Keratinocyte (primary cell): Measurements from ENCODE around the gene HHIP. TPM values are rescaled to one million over a fixed set of nuclear protein-coding genes. Genes with fewer than 3 reads are reported as not detected.

Experiments used
- DNase-seq: peaks from one replicate; pipeline ENCODE4 v3.0.0-alpha.2; 2011; ENCODE audit warnings: low read depth, missing footprints, low spot score
- FAIRE-seq: peaks from 2 replicates; lab custom pipeline; 2011; peaks lifted over from hg19 to GRCh38; lab: Jason Lieb, UNC
- H2AFZ ChIP-seq: 2 replicates; pipeline ENCODE4 v1.6.0; 2012; ENCODE audit warnings: low read length, control low read depth, inconsistent platforms; ENCODE audit not compliant: control insufficient read depth
- H3K27ac ChIP-seq: 2 replicates; pipeline ENCODE4 v1.5.1; 2011; ENCODE audit warnings: low read length; ENCODE audit not compliant: control insufficient read depth, insufficient read depth
- H3K27me3 ChIP-seq: 3 replicates; pipeline ENCODE4 v1.6.0; 2011; ENCODE audit warnings: low read length; ENCODE audit not compliant: control insufficient read depth, insufficient read depth; ENCODE audit errors: extremely low read depth
- H3K36me3 ChIP-seq, 2 experiments: 2 replicates in 1 of 2; 3 replicates in 1 of 2; pipeline ENCODE4 v1.5.1; 2011; ENCODE audit warnings: low read length in 2 of 2, mild to moderate bottlenecking in 1 of 2; ENCODE audit not compliant: control insufficient read depth in 2 of 2, insufficient read depth in 2 of 2; ENCODE audit errors: extremely low read depth in 1 of 2
- H3K4me1 ChIP-seq: 3 replicates; pipeline ENCODE4 v1.5.1; 2011; ENCODE audit warnings: low read length; ENCODE audit not compliant: control insufficient read depth, insufficient read depth; ENCODE audit errors: extremely low read depth
- H3K4me2 ChIP-seq: 3 replicates; pipeline ENCODE4 v1.6.0; 2011; ENCODE audit warnings: low read depth, low read length; ENCODE audit not compliant: control insufficient read depth, insufficient read depth; ENCODE audit errors: extremely low read depth
- H3K4me3 ChIP-seq, 3 experiments: fragments of 200-600 bp in 1 of 3; sonication (generic) in 1 of 3; 2 replicates in 2 of 3; 3 replicates in 1 of 3; pipeline ENCODE4 v1.5.1; 2011 to 2016; ENCODE audit warnings: low read length in 3 of 3, mild to moderate bottlenecking in 3 of 3, control low read depth in 2 of 3, inconsistent platforms in 1 of 3, low read depth in 1 of 3, mixed read lengths in 1 of 3, mixed run types in 1 of 3, moderate library complexity in 1 of 3; ENCODE audit not compliant: control insufficient read depth in 2 of 3, insufficient read depth in 2 of 3; ENCODE audit errors: extremely low read depth in 1 of 3
- H3K79me2 ChIP-seq: 2 replicates; pipeline ENCODE4 v1.6.0; 2012; ENCODE audit warnings: low read length; ENCODE audit not compliant: control insufficient read depth, insufficient read depth
- H3K9ac ChIP-seq: 3 replicates; pipeline ENCODE4 v1.6.0; 2011; ENCODE audit warnings: low read length; ENCODE audit not compliant: control insufficient read depth, insufficient read depth; ENCODE audit errors: extremely low read depth
- H3K9me1 ChIP-seq: 3 replicates; pipeline ENCODE4 v1.6.0; 2011; ENCODE audit warnings: low read length; ENCODE audit not compliant: control insufficient read depth, insufficient read depth; ENCODE audit errors: extremely low read depth
- H3K9me3 ChIP-seq: 2 replicates; pipeline ENCODE4 v1.5.1; 2012; ENCODE audit warnings: low read depth, low read length; ENCODE audit not compliant: control insufficient read depth
- H4K20me1 ChIP-seq: 3 replicates; pipeline ENCODE4 v1.6.0; 2011; ENCODE audit warnings: low read length; ENCODE audit not compliant: control insufficient read depth, insufficient read depth; ENCODE audit errors: extremely low read depth
- CTCF ChIP-seq, 3 experiments: IDR thresholded peaks in 1 of 3; conservative IDR thresholded peaks in 1 of 3; optimal IDR thresholded peaks in 1 of 3; 2 replicates in 2 of 3; 3 replicates in 1 of 3; pipeline versions ENCODE3 to v1.5.1; 2011; ENCODE audit warnings: low read length in 3 of 3, mild to moderate bottlenecking in 3 of 3, moderate library complexity in 2 of 3, control low read depth in 1 of 3, inconsistent platforms in 1 of 3; ENCODE audit not compliant: insufficient read depth in 2 of 3; ENCODE audit errors: extremely low read depth in 1 of 3
- EZH2 ChIP-seq: IDR thresholded peaks from one replicate; pipeline ENCODE4 v1.6.1; 2012; ENCODE audit warnings: inconsistent platforms, mild to moderate bottlenecking, low read length, moderate library complexity
- dilution Hi-C: fragments of 300-500 bp; cut with MboI; formaldehyde crosslinking; loops from one replicate; pipeline ENCODE4 v1.7.0; 2020; ENCODE audit warnings: low sequenced_read_pairs; ENCODE audit not compliant: extremely low pct_ligation_motif_present
- polyA plus RNA-seq, 5 experiments: library from polyadenylated mRNA; depleted of rRNA in 3 of 5; stranded (reverse) in 3 of 5; stranded (forward) in 1 of 5; unstranded in 1 of 5; fragments of >200 nt; gene quantifications; 1 replicate in 1 of 5; 2 replicates in 3 of 5; 3 replicates in 1 of 5; pipeline versions ENCODE4 v1.2.1 to v1.2.3, GENCODE V29; 2011 to 2012; ENCODE audit warnings: missing spikeins in 2 of 5, low read depth in 1 of 5, low replicate concordance in 1 of 5

HHIP gene
- polyA plus RNA-seq, 1 donor (not counting 4 experiments of a cell fraction or from before 2014, with no cell fraction given), result 0.20 TPM

GRCh38 chr4:144687466-144687865 lies 41.5 kb downstream of the HHIP start:
- Histone ChIP-seq H3K4me1 (no peaks in the 10 kb centered on the region), H3K36me3 (no peaks in the 10 kb centered on the region), H2AFZ (no peak overlapping the region), H3K27me3 (no peaks in the 10 kb centered on the region), H3K79me2 (no peaks in the 10 kb centered on the region), H3K9me1 (no peaks in the 10 kb centered on the region), H3K9me3 (no peaks in the 10 kb centered on the region), H3K9ac (no peak overlapping the region), H4K20me1 (no peaks in the 10 kb centered on the region), H3K4me3 (no peak overlapping the region), H3K4me2 (no peak overlapping the region), H3K27ac (no peak overlapping the region)
- DNase-seq (no peak), FAIRE-seq (no peak)
- no peak for TF ChIP-seq EZH2
- TF ChIP-seq CTCF (optimal IDR thresholded peaks at IDR 0.05 in 1 of 3, IDR thresholded peaks at IDR 0.05 in 1 of 3, conservative IDR thresholded peaks at IDR 0.05 in 1 of 3; ENCODE audit: extremely low read depth in 1 of 3, insufficient read depth in 2 of 3, low read length in 3 of 3), result no peak
- dilution Hi-C loops, result no loop called here

- dilution Hi-C loops, result no loop called here
- Histone ChIP-seq H4K20me1 (no peaks in the 10 kb centered on the region), H3K79me2 (no peaks in the 10 kb centered on the region), H2AFZ (no peak overlapping the region), H3K9ac (no peak overlapping the region), H3K9me3 (no peaks in the 10 kb centered on the region), H3K9me1 (no peaks in the 10 kb centered on the region), H3K4me1 (no peaks in the 10 kb centered on the region), H3K4me2 (no peak overlapping the region), H3K27me3 (no peaks in the 10 kb centered on the region), H3K27ac (no peak overlapping the region), H3K36me3 (no peaks in the 10 kb centered on the region), H3K4me3 (no peak overlapping the region)
- TF ChIP-seq CTCF (optimal IDR thresholded peaks at IDR 0.05 in 1 of 3, IDR thresholded peaks at IDR 0.05 in 1 of 3, conservative IDR thresholded peaks at IDR 0.05 in 1 of 3; ENCODE audit: extremely low read depth in 1 of 3, insufficient read depth in 2 of 3, low read length in 3 of 3) (no peak), EZH2 (no peak)
- FAIRE-seq (no peak), DNase-seq (no peak)
Measured at GRCh38 chr4:144688035-144688569, 42.1 kb downstream of the HHIP start.
